ENCODE results near the gene APLP2.

Gene APLP2

GRCh38 chr11:130078080-130078479, 8.4 kb downstream of the APLP2 start:
- ATAC-seq = no peak
- no peak for TF ChIP-seq GLIS3 (CRISPR knock-in tag; IDR thresholded peaks at IDR 0.05)

- ATAC-seq = no peak
- TF ChIP-seq ZFP30 (CRISPR knock-in tag; IDR thresholded peaks at IDR 0.05) = no peak
- no peak for TF ChIP-seq ZNF565 (CRISPR knock-in tag; conservative IDR thresholded peaks at IDR 0.05; ENCODE audit: low read depth)
- no peak for TF ChIP-seq PPARA (CRISPR knock-in tag; IDR thresholded peaks at IDR 0.05; ENCODE audit: borderline replicate concordance)
- TF ChIP-seq ARNTL (CRISPR knock-in tag; IDR thresholded peaks at IDR 0.05; ENCODE audit: borderline replicate concordance, low read depth) = no peak
- TF ChIP-seq CSRNP3 (CRISPR knock-in tag; IDR thresholded peaks at IDR 0.05) = no peak
- TF ChIP-seq CREB5 (CRISPR knock-in tag; IDR thresholded peaks at IDR 0.05; ENCODE audit: low read depth) = no peak
- no peak for TF ChIP-seq ISL1 (CRISPR knock-in tag; IDR thresholded peaks at IDR 0.05)
- TF ChIP-seq ZC3H10 (CRISPR knock-in tag; IDR thresholded peaks at IDR 0.05) = no peak
- TF ChIP-seq TSHZ2 (CRISPR knock-in tag; IDR thresholded peaks at IDR 0.05) = no peak
These were observed 16.1 kb downstream of the APLP2 start for GRCh38 chr11:130085671-130086290.

- no peak for ATAC-seq
These were observed 17.0 kb downstream of the APLP2 start for GRCh38 chr11:130086669-130087068.

GRCh38 chr11:130087294-130087926, 17.7 kb downstream of the APLP2 start:
- TF ChIP-seq ZNF8 (CRISPR knock-in tag; IDR thresholded peaks at IDR 0.05) = no peak
- no peak for TF ChIP-seq BACH2 (CRISPR knock-in tag; IDR thresholded peaks at IDR 0.05; ENCODE audit: borderline replicate concordance)
- no peak for ATAC-seq

More at GRCh38 chr11:130086669-130087068, 17.0 kb downstream of the APLP2 start:
- TF ChIP-seq ZNF565 (CRISPR knock-in tag; conservative IDR thresholded peaks at IDR 0.05; ENCODE audit: low read depth) (no peak), TCF4 (CRISPR knock-in tag; IDR thresholded peaks at IDR 0.05; ENCODE audit: borderline replicate concordance) (no peak), CSDC2 (CRISPR knock-in tag; IDR thresholded peaks at IDR 0.05) (no peak)

GRCh38 chr11:130088217-130088616, 18.5 kb downstream of the APLP2 start:
- TF ChIP-seq OSR1 (CRISPR knock-in tag; IDR thresholded peaks at IDR 0.05) (no peak), SNAI2 (CRISPR knock-in tag; IDR thresholded peaks at IDR 0.05) (no peak), ESRRG (CRISPR knock-in tag; IDR thresholded peaks at IDR 0.05) (no peak), ARNTL (CRISPR knock-in tag; IDR thresholded peaks at IDR 0.05; ENCODE audit: borderline replicate concordance, low read depth) (no peak), ZNF565 (CRISPR knock-in tag; conservative IDR thresholded peaks at IDR 0.05; ENCODE audit: low read depth) (no peak), ISL1 (CRISPR knock-in tag; IDR thresholded peaks at IDR 0.05) (no peak), GLIS3 (CRISPR knock-in tag; IDR thresholded peaks at IDR 0.05) (no peak), PPARA (CRISPR knock-in tag; IDR thresholded peaks at IDR 0.05; ENCODE audit: borderline replicate concordance) (no peak), PATZ1 (CRISPR knock-in tag; IDR thresholded peaks at IDR 0.05; ENCODE audit: borderline replicate concordance) (no peak), ZFP3 (CRISPR knock-in tag; IDR thresholded peaks at IDR 0.05) (no peak), ZC3H10 (CRISPR knock-in tag; IDR thresholded peaks at IDR 0.05) (no peak), ZFP30 (CRISPR knock-in tag; IDR thresholded peaks at IDR 0.05) (no peak), BACH2 (CRISPR knock-in tag; IDR thresholded peaks at IDR 0.05; ENCODE audit: borderline replicate concordance) (no peak), POU6F1 (CRISPR knock-in tag; IDR thresholded peaks at IDR 0.05; ENCODE audit: borderline replicate concordance, low read depth) (no peak), TSHZ2 (CRISPR knock-in tag; IDR thresholded peaks at IDR 0.05) (no peak)

More at GRCh38 chr11:130088217-130088616, 18.5 kb downstream of the APLP2 start:
- no peak; the same call in 1 of the 3 replicates for ATAC-seq

Data from SK-N-SH treated with all-trans-retinoic acid at 6 μM for 48 hours (cell line).